GM19025 (cell line): ENCODE data around the gene PRKCH.

Experiments used
- ATAC-seq: cut with Tn5 transposase; IDR thresholded peaks from one replicate; pipeline ENCODE4 v1.9.1; 2021; ENCODE audit warnings: mild to moderate bottlenecking, low read depth, moderate library complexity; ENCODE audit not compliant: unreplicated experiment

The PRKCH gene

DNA sequence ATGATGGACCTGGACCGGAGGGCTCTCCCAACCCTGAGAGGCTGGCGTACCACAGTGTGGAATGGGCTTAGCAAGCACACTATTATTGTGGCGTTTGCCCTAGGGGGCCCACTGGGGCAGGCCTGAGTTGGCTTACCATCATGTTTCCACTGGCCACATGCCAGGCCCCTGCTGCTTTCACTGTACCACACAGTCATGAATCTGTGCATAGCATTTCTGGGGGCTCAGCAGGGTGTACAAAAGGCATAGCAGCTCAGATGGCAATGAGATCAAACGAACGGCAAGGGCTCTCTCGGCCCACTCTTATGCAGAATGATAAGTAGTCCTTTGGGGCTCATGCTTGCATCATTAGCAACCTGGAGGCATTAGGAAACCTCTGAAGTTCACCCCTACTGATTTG lies 236.9 kb downstream of the PRKCH start:
- ATAC-seq, result no peak

DNA sequence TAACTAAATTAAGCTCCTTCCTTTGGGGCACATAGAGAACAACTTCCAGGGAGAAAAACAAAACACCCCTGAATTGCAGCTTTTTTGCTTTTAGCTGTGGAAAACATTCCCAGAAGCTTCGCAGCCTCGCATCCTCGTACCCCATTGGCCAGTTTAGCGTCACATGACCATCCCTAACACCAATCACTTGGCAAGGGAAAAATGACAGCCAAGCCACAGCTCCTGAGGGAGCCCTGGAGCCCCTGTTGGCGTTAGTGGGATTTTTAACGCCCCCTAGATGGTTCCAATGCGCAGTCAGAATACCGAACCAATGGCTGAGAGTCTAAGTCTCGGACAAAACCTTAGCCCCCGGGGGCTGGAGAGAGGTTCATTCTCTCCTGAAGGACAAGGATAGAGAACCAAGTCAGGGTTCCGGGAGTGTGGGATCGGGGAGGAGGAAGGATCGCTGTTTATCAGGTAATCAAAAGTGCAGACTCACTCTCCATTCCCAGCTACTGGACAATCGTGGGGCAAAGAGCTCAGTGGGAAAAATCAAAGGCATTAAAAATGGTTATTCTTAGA lies 238.3 kb downstream of the PRKCH start:
- ATAC-seq, result no peak

DNA sequence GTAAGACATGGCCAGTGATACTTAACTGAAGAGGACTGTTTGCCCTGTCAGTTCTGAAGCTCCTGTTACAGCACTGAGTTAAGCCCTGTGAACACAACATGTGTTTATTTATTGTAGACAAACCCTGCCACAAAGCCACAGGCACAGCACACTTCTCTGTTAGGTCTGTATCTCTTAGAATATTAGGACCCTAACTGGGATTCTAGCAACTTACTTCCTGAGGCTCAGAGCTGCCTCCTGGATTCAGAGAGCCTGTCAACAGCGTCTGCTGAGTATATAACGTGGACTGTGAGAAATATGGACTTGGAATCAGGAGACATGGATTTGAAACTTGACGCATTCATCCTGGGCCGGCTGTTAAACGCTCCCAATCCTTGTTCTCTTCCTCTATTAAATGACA lies 238.9 kb downstream of the PRKCH start:
- ATAC-seq, result no peak

DNA sequence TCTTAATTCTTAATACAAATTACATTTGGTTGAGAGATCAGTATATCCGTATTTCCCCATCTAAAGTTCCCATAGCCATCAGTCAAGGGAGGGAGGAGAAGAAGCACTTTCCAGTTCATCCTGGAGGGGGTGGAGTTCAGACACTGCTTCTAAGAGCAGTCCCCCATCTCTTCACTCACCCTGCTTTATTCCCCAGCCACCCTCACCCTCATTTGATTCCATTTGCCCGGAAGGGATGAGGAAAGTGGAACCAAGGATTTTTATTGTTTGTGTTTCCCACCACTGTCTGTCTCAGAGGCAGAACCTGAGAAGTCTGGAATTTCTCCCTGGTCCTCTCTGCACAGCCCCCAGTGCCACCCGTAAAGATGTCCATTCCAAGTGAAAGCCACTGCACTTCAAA lies 239.7 kb downstream of the PRKCH start:
- ATAC-seq, result no peak

DNA sequence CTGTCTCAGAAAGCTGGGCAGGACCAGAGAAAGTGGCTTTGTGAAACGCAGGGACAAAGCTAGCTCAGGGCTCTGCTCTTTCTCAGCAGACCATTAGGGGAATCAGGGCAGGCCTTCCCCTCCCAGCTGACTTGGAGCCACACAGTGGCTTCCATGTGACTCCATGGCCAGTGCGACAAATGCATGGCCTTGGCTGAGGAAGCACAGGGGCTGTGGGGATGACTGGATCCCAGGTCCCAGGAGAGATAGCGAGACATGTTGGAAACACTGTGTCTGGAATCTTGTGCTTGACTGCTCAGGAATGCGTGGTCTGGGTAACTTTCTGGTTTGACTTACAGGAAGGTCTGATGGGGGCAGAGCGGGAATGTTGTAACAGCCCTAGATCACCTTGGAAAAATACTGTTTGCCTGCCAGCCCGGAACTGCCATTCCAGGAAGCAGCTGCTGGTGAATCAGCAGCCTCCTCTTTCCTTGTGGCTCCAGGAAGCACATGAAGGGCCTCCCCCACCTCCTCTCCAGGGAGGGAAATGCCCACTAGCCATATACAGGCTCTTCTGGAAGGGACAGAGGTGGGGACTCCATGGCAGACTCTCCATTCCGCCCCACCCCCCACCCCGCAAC lies 240.4 kb downstream of the PRKCH start:
- ATAC-seq, result no peak

DNA sequence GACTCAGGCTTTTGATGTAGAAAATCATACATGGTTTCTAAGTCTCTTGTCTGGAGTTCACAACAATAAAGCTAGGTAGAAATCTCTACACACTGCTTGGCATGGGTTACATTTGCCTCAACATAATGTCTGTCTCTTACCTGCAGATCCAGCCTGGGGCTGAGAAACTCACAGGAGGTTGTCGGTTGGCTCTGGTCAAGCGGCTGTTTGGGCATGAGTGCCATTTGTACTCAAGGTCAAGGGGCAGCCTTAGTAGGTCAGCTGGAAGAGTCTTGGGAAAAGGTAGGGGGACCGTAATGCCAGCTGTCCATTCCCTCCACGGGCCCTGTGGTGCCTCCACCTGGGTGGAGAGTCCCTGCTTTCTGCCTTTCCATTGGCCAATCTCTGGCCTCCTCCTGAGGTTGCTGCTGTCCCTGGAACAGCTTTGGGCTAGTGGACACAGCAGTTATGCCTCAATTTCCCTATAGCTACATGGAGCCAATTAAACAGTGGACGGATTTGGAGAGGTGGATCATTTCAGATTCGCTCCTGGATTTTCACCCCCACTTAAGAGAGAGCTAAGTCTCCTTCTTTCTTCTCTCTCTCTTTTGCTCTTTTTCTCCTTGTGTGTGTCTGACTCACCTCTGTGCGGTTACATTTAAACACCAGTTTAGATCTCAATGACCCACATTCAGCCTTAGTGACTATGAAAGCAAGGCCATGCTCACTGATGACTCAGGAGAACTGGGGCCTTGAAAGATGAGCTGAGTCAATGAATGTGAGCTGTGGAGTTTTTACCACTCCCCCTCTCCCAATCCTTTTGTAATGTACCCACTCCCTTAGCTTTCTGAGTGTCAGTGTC lies 241.2 kb downstream of the PRKCH start:
- no peak for ATAC-seq

DNA sequence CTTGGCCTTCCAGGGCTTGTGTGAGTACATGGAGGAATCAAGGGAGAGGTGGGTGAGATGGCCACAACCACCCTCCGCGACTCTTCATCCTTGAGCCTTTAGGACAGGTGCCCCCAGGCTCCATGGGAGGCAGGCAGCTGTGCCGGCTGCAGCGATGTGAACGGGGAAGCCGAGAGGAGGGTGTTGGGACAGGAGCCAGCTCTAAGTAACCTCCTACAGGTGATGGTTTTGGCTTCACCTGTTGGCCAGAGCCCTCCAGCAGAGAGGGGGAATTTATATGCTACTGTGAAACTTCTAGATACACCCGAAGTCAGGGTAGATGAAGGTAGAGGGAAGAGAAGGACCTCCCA lies 241.8 kb downstream of the PRKCH start:
- no peak for ATAC-seq

DNA sequence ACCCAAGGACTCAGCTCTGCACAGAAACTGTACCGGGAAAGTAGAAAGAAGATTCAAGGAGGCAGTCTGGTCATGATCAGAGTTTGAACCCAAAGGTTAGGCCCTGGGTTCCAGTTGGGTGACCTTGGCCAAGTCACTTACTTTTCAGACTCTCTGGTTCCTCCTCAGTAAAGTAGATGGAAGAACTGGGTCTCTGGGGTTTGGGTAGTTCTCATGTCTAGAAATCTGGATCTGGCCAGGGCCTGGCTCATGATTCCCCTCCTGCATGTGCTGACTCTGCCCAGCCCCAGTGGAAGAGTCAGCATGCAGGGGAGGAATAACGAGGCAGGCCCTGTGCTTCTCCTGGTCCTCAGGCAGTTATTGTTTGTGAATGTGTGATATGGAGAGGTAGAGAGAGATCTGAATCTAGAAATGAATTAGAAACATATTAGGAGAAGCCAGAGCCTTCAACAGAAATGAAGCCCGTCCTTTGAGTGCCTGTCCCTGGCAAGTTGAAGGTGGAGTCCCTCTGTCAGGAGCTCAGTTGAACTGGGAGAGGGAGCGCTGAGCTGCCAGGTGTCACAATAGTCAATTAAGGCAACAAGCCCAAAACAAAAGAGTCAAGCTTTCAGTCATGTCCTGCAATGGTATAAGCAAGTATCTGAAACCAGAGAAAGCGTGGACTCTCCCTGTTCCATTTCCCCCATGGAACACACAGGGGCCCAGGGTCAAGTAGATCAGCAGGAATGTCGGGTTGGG lies 242.7 kb downstream of the PRKCH start:
- ATAC-seq, result no peak

DNA sequence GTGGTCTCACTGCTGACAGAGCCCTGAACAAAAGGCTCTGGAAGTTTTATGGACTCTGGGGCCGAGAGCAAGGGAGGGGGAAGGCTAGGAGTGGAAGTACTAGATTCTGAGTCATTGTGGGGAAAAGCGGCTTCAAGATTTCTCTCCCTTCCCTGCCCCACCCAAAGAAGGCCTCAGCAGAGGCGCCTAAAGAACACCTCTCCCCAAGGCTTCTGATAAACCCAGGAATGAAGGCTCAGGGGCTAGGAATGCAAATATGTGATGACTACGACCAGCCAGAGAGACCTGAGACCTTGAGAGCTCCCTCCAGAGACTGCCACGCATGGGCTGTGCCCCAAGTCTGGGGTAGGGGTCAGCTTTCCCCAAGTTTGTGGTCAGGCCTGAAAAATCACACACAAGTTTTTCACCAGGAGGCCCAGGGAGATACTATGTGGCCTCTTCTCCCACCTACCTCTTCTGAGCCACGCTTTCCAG lies 243.3 kb downstream of the PRKCH start:
- ATAC-seq, result no peak

DNA sequence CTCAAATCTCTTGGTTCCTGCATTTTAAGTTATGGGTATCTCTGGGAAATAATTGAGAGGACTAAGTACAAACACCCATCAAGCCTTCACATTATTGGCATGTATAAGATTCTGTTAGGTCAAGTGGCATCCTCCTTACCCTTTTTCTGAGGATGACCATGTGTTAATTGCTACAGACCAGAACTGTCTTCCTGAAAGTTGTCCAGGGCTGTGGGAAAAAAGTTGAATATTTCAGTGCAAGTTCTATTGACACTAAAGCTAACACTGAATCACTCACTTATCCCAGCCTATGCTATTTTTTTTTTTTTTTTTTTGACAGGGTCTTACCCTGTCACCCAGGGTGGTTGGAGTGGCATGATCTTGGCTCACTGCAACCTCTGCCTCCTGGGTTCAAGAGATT lies 243.8 kb downstream of the PRKCH start:
- ATAC-seq, result no peak

DNA sequence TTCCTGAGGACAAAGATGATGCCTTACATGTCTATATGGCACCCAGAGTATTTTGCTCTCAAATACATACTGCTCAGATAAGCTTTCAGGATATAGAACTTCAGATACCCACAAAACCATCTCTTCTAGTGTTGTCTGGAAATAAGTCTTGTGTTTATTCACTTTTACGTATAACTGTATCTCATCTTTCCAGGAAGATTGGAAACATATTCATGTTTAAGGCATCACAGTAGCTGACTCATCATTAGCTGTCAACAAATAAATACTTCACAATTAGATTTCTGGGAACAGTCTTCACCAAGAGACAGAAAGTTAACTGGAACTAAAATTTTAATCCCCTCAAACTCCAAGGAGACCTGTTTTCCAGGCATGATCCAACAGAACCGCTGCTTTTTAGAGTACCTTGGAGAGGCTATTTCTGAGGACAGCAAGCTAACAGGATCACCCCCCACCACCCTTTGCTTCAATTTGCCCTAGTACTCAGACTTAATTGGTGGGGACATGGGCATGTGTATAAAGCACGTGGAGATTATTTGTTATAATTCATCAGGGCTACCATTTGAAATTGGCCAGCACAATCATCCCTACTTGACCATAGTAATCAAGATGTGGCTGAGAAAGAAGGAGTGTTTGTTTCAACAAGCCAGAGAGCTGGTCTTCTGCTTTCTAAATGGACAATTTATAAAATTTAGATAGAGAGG lies 244.6 kb downstream of the PRKCH start:
- no peak for ATAC-seq

DNA sequence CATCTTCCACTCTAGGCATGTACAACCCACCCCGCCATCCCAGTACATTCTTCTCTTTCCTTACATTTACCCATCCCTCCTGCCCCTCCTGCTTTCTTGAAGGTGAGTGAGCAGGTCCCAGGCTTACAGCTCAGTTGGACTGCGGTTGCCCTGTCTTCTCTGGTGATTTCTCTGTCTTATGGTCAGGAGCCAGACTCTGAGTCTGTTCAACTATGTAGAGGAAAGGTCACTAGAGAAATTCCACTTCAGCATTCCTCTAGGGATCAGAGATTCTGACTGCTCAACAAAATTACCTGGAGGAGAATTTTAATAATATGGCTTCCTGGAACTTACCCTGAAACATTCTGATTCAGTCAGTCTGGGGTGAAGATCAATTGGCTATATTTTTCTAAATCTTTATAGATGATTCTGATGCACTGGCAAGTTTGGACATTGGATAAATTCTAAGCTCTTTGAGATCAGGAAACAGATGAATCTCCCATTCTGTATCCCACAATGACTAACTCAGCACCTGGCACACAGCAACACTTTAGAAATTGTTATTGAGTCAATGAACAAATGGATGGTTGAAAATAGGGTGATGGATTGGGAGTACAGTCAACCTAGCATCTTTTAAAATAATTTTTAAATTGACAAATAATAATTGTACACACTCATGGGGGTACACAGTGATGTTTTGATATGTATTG lies 245.3 kb downstream of the PRKCH start:
- no peak for ATAC-seq

DNA sequence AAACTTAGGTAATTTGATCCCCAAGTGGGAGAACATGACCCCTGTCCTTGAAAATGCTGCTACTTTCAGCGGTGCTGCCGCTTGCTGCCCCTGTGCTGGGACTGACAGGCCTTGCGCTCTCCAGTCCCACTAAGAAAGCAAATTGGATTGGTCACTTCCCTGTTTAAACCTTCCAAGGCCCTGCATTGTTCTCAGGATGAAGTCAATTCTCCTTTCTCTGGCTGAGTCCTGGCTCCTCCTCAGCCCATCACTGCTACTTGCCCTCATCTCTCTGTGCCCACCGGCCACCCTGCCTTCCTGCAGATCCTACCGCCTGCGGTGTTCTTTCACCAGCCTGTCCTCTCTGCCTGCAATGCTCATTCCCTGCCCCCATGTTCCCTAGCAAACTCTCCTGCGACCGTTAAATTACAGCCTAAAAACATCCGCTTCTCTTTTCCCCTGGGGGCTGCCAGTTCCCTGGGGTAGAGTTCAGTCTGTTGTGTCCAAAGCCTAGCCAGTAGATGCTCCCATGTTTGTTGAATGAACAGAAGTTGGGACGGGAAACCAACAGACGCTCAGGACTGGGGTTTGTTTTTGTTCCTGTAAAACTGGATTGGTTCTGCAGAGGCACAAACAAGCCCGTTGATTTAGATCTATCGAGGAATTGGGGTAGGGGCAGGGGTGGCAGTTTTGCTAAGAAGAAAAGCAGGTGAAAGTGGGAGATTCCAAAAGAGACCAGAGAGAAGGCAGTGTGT lies 246.6 kb downstream of the PRKCH start:
- no peak for ATAC-seq

DNA sequence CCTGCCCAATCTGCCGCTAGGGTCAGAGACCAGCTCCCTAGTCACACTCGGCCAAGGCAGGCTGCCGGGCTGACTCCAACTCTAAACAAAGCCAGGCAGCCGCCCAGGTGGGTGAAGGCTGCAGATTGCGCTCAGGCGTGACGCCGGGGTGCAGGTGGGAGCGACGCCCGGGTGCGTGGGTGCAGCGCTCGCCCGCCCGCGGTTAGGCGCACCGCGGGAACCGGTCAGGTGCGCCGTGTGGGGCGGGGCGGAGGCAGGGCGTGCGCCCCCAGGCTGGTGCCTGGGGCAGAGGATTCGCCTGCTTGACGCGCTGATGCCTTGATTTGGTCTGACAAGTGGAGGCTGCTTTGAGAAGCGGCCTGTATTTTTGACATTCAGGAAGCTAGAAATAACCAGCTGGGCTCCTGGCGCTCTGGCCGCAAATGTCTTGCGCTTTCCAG lies 247.2 kb downstream of the PRKCH start:
- ATAC-seq, result peak; percentile 85

DNA sequence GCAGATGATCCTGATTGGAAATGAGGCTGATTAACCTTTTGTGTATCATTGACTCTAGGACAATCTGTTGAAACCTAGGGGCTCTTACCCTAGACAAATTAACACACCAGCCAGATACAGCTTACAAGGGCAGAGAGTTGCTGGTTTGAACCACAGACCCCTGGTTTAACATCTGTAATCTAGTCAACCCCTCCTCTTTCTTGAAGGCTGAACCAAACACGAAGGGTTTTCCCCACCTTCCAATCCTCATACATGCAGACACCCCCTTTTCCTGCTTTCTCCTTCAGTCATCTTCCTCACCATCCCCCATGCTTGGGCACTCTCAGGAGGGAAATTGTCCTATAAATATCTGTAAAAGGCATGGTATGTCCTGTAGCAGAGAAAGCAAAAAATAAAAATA lies 247.9 kb downstream of the PRKCH start:
- ATAC-seq, result no peak

DNA sequence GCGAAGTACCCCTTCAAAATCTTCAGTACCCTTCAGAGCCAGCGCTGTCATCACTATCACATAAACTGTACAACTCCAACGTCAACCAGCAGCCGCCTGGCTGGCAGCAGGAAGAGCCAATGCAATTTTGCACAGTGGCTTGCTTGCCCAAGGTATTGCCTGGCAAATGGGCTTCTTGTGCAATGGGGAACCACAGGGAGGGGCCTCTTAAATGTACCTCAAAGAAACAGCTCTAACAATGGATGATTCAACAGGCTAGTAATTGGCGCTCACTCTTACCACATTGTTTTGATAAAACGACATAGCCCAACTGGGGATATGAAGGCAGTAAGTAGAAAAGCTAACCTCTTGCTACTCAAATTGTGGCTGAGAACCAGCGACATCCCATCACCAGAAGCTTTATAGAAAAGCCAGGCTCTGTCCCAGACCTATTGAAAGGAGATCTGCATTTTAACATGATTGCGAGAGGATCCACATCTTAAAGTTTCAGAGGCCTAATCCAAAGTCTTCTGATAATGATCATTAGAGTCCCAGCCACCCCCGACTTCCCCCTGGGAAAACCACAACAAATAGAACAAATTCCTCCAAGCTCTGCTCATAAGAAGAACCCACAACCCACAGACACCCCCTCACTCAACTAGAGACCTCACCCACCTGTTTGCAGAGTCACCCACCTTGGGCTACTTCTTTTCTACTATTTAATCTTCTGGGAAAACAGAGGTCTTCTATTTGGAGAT lies 248.6 kb downstream of the PRKCH start:
- ATAC-seq, result no peak

DNA sequence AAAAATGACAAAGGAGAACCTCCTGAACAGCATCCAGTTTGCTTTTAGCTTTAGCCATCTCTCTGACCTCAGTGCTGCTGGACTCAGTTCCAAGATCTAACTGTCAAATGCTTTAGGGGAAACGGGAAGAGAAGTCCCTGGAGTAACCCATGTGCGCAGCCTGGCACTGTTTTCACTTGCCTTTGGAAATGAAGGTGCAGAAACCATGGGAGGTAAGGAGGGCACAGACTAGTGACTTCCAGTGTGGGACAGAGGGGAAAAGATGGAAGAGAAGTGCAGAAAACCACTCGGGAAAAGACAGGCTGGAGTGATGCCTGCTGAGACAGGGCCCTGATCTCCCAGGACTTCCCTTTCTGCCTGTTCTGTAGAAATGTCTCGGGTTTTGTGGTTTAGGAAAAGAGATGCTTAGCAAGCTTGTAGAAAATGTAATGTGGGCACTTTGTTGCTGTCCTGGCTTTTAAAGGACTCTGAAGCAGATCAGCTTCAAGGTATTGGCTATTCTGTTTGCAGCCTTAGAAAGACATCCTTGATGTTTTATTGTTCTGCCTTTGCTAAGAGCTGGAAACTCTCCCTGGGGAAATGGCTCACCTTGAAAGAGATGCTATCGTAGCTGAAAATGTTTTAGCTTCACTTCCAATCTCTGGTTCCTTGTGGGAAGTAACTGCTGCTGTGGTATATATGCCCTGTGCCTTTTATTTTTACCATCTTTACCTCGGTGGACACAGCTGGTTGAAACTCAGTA lies 249.3 kb downstream of the PRKCH start:
- no peak for ATAC-seq

DNA sequence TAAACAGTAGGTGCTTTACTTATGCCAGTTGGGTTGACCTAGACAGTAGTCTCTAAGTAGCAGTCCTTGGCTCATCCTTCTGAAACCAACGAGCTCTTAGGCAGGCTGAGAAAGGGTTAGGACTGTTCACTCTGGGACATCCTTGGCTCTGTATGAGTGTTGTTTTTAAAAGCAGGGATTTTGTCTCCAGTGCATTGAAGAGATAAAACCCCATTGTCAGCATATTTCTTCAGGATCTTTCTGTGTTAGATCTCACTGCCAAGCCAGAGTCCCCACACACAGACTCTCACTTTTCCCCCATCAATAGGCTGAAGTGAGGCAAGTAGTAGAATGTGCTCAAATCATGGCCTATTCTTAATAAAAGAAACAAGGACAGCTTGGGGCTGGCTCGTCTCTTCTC lies 250.5 kb downstream of the PRKCH start:
- ATAC-seq, result no peak
